ENCODE data around the gene CORT. TPM values are rescaled to one million over a fixed set of nuclear protein-coding genes. Genes with fewer than 3 reads are reported as not detected.
A peak's percentile ranks its signal among the peaks of the same experiment; 100 is the strongest.
"Not testable (repeated sequence)": the region's sequence is repeated elsewhere in the genome, so short reads cannot be mapped to it uniquely, and the experiment has no call there.

Gene CORT
- total and polyA plus RNA-seq, 4 donors = 0.50 to 4.2 (median 2.2) TPM

GRCh38 chr1:10450156-10450814 is 454 bp downstream of the CORT start:
- WGBS (ENCODE audit: insufficient coverage) = 87% methylated on average over 16 of the region's 21 CpGs
- DNase-seq (ENCODE audit: low read depth in 4 of 6, low spot score in 6 of 6) = peak in 1 of 6 donors; percentile 20
- no peaks in the 10 kb centered on the region for H3K27me3 ChIP-seq (ENCODE audit: control insufficient read depth, insufficient read depth, low read length)

DNA sequence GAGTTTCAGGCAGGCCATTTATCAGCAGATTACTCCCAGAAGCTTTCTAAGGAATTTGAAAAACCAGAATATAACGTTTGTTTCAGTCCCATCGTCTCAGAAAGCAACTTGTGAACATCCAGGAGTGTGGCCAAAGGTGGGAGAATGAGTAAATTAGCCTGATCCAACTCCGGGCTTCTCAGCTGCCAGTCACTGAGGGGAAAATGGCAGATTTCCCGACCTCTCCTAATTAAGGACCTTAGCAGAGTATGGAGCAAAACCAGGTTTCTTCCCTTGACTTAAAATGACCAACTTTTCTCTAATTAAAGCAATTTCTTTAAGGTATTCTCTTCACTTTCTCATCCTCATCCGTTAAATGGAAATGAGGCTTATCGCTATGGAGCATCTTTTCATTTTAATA is 1.0 kb downstream of the CORT start:
- no peaks in the 10 kb centered on the region for H3K9me3 ChIP-seq (ENCODE audit: control insufficient read depth, insufficient read depth, low read length)
- DNase-seq (ENCODE audit: low read depth in 4 of 6, low spot score in 6 of 6) = peak in 1 of 6 donors; percentile 70
- H3K4me1 ChIP-seq (ENCODE audit: control insufficient read depth, insufficient read depth, low read length) = peaks cover 13% of the 10 kb centered on the region
- H3K27me3 ChIP-seq (ENCODE audit: control insufficient read depth, insufficient read depth, low read length) = no peaks in the 10 kb centered on the region
- no peak overlapping the region for H3K4me3 ChIP-seq (ENCODE audit: low read depth, low read length)
- 36% methylated on average over 3 of the region's 6 CpGs for WGBS (ENCODE audit: insufficient coverage)
- H3K27ac ChIP-seq (ENCODE audit: low read depth, low read length) = no peak overlapping the region
- peaks cover 17% of the 10 kb centered on the region for H3K36me3 ChIP-seq (ENCODE audit: control insufficient read depth, insufficient read depth, low read length)

More at GRCh38 chr1:10450156-10450814, 454 bp downstream of the CORT start:
- H3K9me3 ChIP-seq (ENCODE audit: control insufficient read depth, insufficient read depth, low read length) = no peaks in the 10 kb centered on the region
- H3K4me3 ChIP-seq (ENCODE audit: low read depth, low read length) = no peak overlapping the region
- peaks cover 17% of the 10 kb centered on the region for H3K36me3 ChIP-seq (ENCODE audit: control insufficient read depth, insufficient read depth, low read length)
- H3K27ac ChIP-seq (ENCODE audit: low read depth, low read length) = no peak overlapping the region
- peaks cover 13% of the 10 kb centered on the region for H3K4me1 ChIP-seq (ENCODE audit: control insufficient read depth, insufficient read depth, low read length)

- Histone ChIP-seq H3K4me3 (ENCODE audit: low read depth, low read length) (no peak overlapping the region), H3K27me3 (ENCODE audit: control insufficient read depth, insufficient read depth, low read length) (no peaks in the 10 kb centered on the region), H3K9me3 (ENCODE audit: control insufficient read depth, insufficient read depth, low read length) (no peaks in the 10 kb centered on the region), H3K36me3 (ENCODE audit: control insufficient read depth, insufficient read depth, low read length) (peaks cover 17% of the 10 kb centered on the region), H3K4me1 (ENCODE audit: control insufficient read depth, insufficient read depth, low read length) (peaks cover 13% of the 10 kb centered on the region), H3K27ac (ENCODE audit: low read depth, low read length) (no peak overlapping the region)
- 9% methylated on average over 5 of the region's 10 CpGs for WGBS (ENCODE audit: insufficient coverage)
- DNase-seq (ENCODE audit: low read depth in 4 of 6, low spot score in 6 of 6) = peak in 2 of 6 donors; percentile 23 to 80
Measured at GRCh38 chr1:10451287-10451686, 1.5 kb downstream of the CORT start.

DNA sequence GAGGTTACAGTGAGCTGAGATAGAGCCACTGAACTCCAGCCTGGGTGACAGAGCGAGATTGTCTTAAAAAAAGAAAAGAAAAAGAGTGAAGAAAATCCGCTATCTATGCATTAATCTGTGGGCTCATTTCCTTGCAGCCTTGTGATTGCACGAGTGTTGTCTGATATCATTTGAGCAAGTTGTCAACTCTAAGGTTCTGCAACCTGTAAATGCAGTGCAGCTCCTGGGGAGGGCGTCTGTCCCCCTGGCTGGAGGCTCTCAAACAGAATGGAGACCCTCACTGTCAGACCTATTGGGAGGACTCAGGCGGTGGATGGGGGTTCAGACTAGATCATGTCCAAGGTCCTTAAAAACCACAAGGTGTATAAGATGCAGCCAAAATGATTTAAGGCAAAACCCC is 6.2 kb downstream of the CORT start:
- DNase-seq (ENCODE audit: low read depth in 4 of 6, low spot score in 6 of 6) = no peak
- Histone ChIP-seq H3K36me3 (ENCODE audit: control insufficient read depth, insufficient read depth, low read length) (peaks cover 17% of the 10 kb centered on the region), H3K27ac (ENCODE audit: low read depth, low read length) (no peak overlapping the region), H3K4me1 (ENCODE audit: control insufficient read depth, insufficient read depth, low read length) (peaks cover 4% of the 10 kb centered on the region), H3K4me3 (ENCODE audit: low read depth, low read length) (no peak overlapping the region), H3K9me3 (ENCODE audit: control insufficient read depth, insufficient read depth, low read length) (no peaks in the 10 kb centered on the region), H3K27me3 (ENCODE audit: control insufficient read depth, insufficient read depth, low read length) (no peaks in the 10 kb centered on the region)
- WGBS (ENCODE audit: insufficient coverage) = 88% methylated on average over 5 of the region's 5 CpGs

- Histone ChIP-seq H3K36me3 (ENCODE audit: control insufficient read depth, insufficient read depth, low read length) (peaks cover 21% of the 10 kb centered on the region), H3K27me3 (ENCODE audit: control insufficient read depth, insufficient read depth, low read length) (no peaks in the 10 kb centered on the region), H3K4me3 (ENCODE audit: low read depth, low read length) (no peak overlapping the region), H3K4me1 (ENCODE audit: control insufficient read depth, insufficient read depth, low read length) (no peaks in the 10 kb centered on the region), H3K27ac (ENCODE audit: low read depth, low read length) (no peak overlapping the region), H3K9me3 (ENCODE audit: control insufficient read depth, insufficient read depth, low read length) (no peaks in the 10 kb centered on the region)
- DNase-seq (ENCODE audit: low read depth in 4 of 6, low spot score in 6 of 6) = no peak
- no CpG with 5 or more reads among the region's 7 CpGs for WGBS (ENCODE audit: insufficient coverage)
Measured at GRCh38 chr1:10456661-10457060, 6.8 kb downstream of the CORT start.

GRCh38 chr1:10457462-10457861 is 7.6 kb downstream of the CORT start:
- H3K4me1 ChIP-seq (ENCODE audit: control insufficient read depth, insufficient read depth, low read length); DNase-seq (ENCODE audit: low read depth in 4 of 6, low spot score in 6 of 6); H3K27me3 ChIP-seq (ENCODE audit: control insufficient read depth, insufficient read depth, low read length); H3K9me3 ChIP-seq (ENCODE audit: control insufficient read depth, insufficient read depth, low read length); H3K27ac ChIP-seq (ENCODE audit: low read depth, low read length); H3K4me3 ChIP-seq (ENCODE audit: low read depth, low read length): not testable (repeated sequence)
- 64% methylated on average over 4 of the region's 7 CpGs for WGBS (ENCODE audit: insufficient coverage)
- peaks cover 29% of the 10 kb centered on the region for H3K36me3 ChIP-seq (ENCODE audit: control insufficient read depth, insufficient read depth, low read length)

- Histone ChIP-seq H3K27ac (ENCODE audit: low read depth, low read length) (no peak overlapping the region), H3K4me1 (ENCODE audit: control insufficient read depth, insufficient read depth, low read length) (no peaks in the 10 kb centered on the region), H3K9me3 (ENCODE audit: control insufficient read depth, insufficient read depth, low read length) (no peaks in the 10 kb centered on the region), H3K4me3 (ENCODE audit: low read depth, low read length) (no peak overlapping the region), H3K27me3 (ENCODE audit: control insufficient read depth, insufficient read depth, low read length) (no peaks in the 10 kb centered on the region), H3K36me3 (ENCODE audit: control insufficient read depth, insufficient read depth, low read length) (peaks cover 31% of the 10 kb centered on the region)
- DNase-seq (ENCODE audit: low read depth in 4 of 6, low spot score in 6 of 6) = no peak
- WGBS (ENCODE audit: insufficient coverage) = 79% methylated on average over 9 of the region's 9 CpGs
Measured at GRCh38 chr1:10457875-10458274, 8.0 kb downstream of the CORT start.

DNA sequence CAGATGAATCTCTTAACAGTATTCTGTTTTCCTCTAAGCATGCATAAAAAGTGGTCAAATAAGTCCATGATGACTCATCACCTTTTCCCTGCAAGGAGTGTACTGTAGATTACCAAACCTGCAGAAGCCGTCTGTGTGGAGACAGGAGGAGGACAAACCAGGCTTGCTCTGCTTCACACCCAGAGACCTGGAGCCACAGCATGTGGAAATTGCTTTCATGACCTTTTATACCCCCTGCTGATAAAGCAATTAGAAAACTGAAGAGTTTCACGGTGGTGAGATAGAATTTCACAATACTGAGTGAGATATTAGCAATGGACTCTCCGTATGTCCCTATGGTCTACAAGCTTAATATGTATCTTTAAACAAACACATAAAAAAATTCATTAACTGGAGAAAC is 9.4 kb downstream of the CORT start:
- Histone ChIP-seq H3K27ac (ENCODE audit: low read depth, low read length) (no peak overlapping the region), H3K4me1 (ENCODE audit: control insufficient read depth, insufficient read depth, low read length) (no peaks in the 10 kb centered on the region), H3K4me3 (ENCODE audit: low read depth, low read length) (no peak overlapping the region), H3K36me3 (ENCODE audit: control insufficient read depth, insufficient read depth, low read length) (peaks cover 44% of the 10 kb centered on the region), H3K27me3 (ENCODE audit: control insufficient read depth, insufficient read depth, low read length) (no peaks in the 10 kb centered on the region), H3K9me3 (ENCODE audit: control insufficient read depth, insufficient read depth, low read length) (no peaks in the 10 kb centered on the region)
- WGBS (ENCODE audit: insufficient coverage) = 63% methylated on average over 1 of the region's 3 CpGs
- DNase-seq (ENCODE audit: low read depth in 4 of 6, low spot score in 6 of 6) = peak in 1 of 6 donors; percentile 59

- Histone ChIP-seq H3K27me3 (ENCODE audit: control insufficient read depth, insufficient read depth, low read length) (no peaks in the 10 kb centered on the region), H3K9me3 (ENCODE audit: control insufficient read depth, insufficient read depth, low read length) (no peaks in the 10 kb centered on the region), H3K4me1 (ENCODE audit: control insufficient read depth, insufficient read depth, low read length) (peaks cover 10% of the 10 kb centered on the region), H3K36me3 (ENCODE audit: control insufficient read depth, insufficient read depth, low read length) (peaks cover 63% of the 10 kb centered on the region), H3K27ac (ENCODE audit: low read depth, low read length) (no peak overlapping the region), H3K4me3 (ENCODE audit: low read depth, low read length) (no peak overlapping the region)
- DNase-seq (ENCODE audit: low read depth in 4 of 6, low spot score in 6 of 6) = no peak
- WGBS (ENCODE audit: insufficient coverage) = 93% methylated on average over 2 of the region's 2 CpGs
Measured at GRCh38 chr1:10467078-10467477, 17.2 kb downstream of the CORT start.

- Histone ChIP-seq H3K4me3 (ENCODE audit: low read depth, low read length) (no peak overlapping the region), H3K27ac (ENCODE audit: low read depth, low read length) (no peak overlapping the region), H3K36me3 (ENCODE audit: control insufficient read depth, insufficient read depth, low read length) (peaks cover 36% of the 10 kb centered on the region), H3K4me1 (ENCODE audit: control insufficient read depth, insufficient read depth, low read length) (peaks cover 16% of the 10 kb centered on the region), H3K27me3 (ENCODE audit: control insufficient read depth, insufficient read depth, low read length) (no peaks in the 10 kb centered on the region), H3K9me3 (ENCODE audit: control insufficient read depth, insufficient read depth, low read length) (no peaks in the 10 kb centered on the region)
- no CpG with 5 or more reads among the region's 4 CpGs for WGBS (ENCODE audit: insufficient coverage)
- no peak for DNase-seq (ENCODE audit: low read depth in 4 of 6, low spot score in 6 of 6)
Measured at GRCh38 chr1:10470043-10470442, 20.2 kb downstream of the CORT start.
